ENCODE measurements around the gene ARID3A.

Gene ARID3A

DNA sequence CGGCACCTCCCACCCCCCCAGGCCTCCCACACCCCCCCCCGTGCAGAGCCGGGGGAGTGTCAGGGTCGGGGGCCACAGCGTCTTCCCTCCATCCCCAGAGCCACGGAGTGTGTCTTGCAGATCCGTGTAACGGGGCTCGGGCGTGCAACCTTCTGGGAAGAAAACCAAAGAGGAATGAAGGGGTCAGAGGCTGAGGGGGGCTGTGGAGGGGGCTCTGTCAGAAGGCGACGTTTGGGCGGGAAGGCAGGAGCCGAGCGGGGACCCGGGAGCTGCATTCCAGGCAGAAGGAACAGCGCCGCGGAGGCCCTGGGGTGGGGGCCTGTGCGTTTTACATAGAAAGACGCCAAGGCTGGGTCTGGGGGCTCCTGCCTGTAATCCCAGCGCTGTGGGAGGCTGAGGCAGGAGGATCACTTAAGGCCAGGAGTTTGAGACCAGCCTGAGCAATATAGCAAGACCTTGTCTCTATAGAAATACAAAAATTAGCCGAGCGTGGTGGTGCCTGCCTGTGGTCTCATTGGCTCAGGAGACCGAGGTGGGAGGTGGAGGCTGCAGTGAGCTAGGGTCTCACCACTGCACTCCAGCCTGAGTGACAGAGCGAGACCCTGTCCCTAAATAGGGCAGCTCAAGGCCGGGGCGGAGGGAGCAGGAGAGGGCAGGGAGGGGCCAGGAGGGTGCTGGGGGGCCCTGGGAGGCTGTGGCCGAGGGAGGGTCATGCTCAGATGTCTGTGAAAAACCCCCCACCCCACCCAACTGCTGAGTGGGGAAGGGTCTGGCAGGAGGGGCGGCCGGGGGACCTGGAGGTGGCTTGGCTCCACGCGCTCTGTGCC, 27.8 kb downstream of the ARID3A start:
- Histone ChIP-seq H4K20me1 (ENCODE audit: insufficient read depth, low read length) (no peaks in the 10 kb centered on the region), H3K36me3 (replicated peaks; ENCODE audit: insufficient read depth, low read length) (no peaks in the 10 kb centered on the region), H3K4me3 (ENCODE audit: low read length) (no peak overlapping the region), H3K27ac (ENCODE audit: low read length) (no peak overlapping the region), H2AFZ (ENCODE audit: low read length) (no peak overlapping the region), H3K79me2 (ENCODE audit: low read length) (peaks cover 15% of the 10 kb centered on the region; the same call in 1 of the 2 replicates), H3K9me2 (replicated peaks; ENCODE audit: insufficient read depth, low read length) (no peaks in the 10 kb centered on the region), H3K9me3 (replicated peaks; ENCODE audit: insufficient read depth, low read length) (no peaks in the 10 kb centered on the region), H3K27me3 (replicated peaks; ENCODE audit: insufficient read depth, low read length) (no peaks in the 10 kb centered on the region), H3K9ac (ENCODE audit: low read length) (no peak overlapping the region), H3F3A (ENCODE audit: insufficient read depth, low read length) (no peaks in the 10 kb centered on the region), H3K4me1 (ENCODE audit: low read length) (no peaks in the 10 kb centered on the region), H3K4me2 (ENCODE audit: low read depth, low read length) (no peak overlapping the region)
- DNase-seq = no peak
- no peak for TF ChIP-seq EZH2phosphoT487 (IDR thresholded peaks at IDR 0.05; ENCODE audit: low read length)
- TF ChIP-seq CTCF (IDR thresholded peaks at IDR 0.05; ENCODE audit: low read length) = no peak
- no peak for TF ChIP-seq EZH2 (optimal IDR thresholded peaks at IDR 0.05; ENCODE audit: low read depth, low read length)

GRCh38 chr19:954272-954671, 28.4 kb downstream of the ARID3A start:
- Histone ChIP-seq H3K27me3 (replicated peaks; ENCODE audit: insufficient read depth, low read length) (no peaks in the 10 kb centered on the region), H3K79me2 (ENCODE audit: low read length) (peaks cover 15% of the 10 kb centered on the region; the same call in 1 of the 2 replicates), H3K4me3 (ENCODE audit: low read length) (no peak overlapping the region), H3F3A (ENCODE audit: insufficient read depth, low read length) (no peaks in the 10 kb centered on the region), H3K36me3 (replicated peaks; ENCODE audit: insufficient read depth, low read length) (no peaks in the 10 kb centered on the region), H3K9me2 (replicated peaks; ENCODE audit: insufficient read depth, low read length) (no peaks in the 10 kb centered on the region), H3K4me2 (ENCODE audit: low read depth, low read length) (no peak overlapping the region), H3K4me1 (ENCODE audit: low read length) (no peaks in the 10 kb centered on the region), H4K20me1 (ENCODE audit: insufficient read depth, low read length) (no peaks in the 10 kb centered on the region), H3K27ac (ENCODE audit: low read length) (no peak overlapping the region), H3K9ac (ENCODE audit: low read length) (no peak overlapping the region), H2AFZ (ENCODE audit: low read length) (no peak overlapping the region), H3K9me3 (replicated peaks; ENCODE audit: insufficient read depth, low read length) (no peaks in the 10 kb centered on the region)
- DNase-seq = no peak
- no peak for TF ChIP-seq EZH2 (optimal IDR thresholded peaks at IDR 0.05; ENCODE audit: low read depth, low read length)
- TF ChIP-seq CTCF (IDR thresholded peaks at IDR 0.05; ENCODE audit: low read length) = no peak
- TF ChIP-seq EZH2phosphoT487 (IDR thresholded peaks at IDR 0.05; ENCODE audit: low read length) = no peak

- H3K9me3 ChIP-seq (replicated peaks; ENCODE audit: insufficient read depth, low read length) = no peaks in the 10 kb centered on the region
- H2AFZ ChIP-seq (ENCODE audit: low read length) = no peak overlapping the region
- TF ChIP-seq CTCF (IDR thresholded peaks at IDR 0.05; ENCODE audit: low read length) (no peak), EZH2phosphoT487 (IDR thresholded peaks at IDR 0.05; ENCODE audit: low read length) (no peak), EZH2 (optimal IDR thresholded peaks at IDR 0.05; ENCODE audit: low read depth, low read length) (no peak)
- no peak overlapping the region for H3K4me3 ChIP-seq (ENCODE audit: low read length)
- H3K27me3 ChIP-seq (replicated peaks; ENCODE audit: insufficient read depth, low read length) = no peaks in the 10 kb centered on the region
- DNase-seq = no peak
- no peak overlapping the region for H3K9ac ChIP-seq (ENCODE audit: low read length)
- no peaks in the 10 kb centered on the region for H3F3A ChIP-seq (ENCODE audit: insufficient read depth, low read length)
- H3K36me3 ChIP-seq (replicated peaks; ENCODE audit: insufficient read depth, low read length) = no peaks in the 10 kb centered on the region
- H4K20me1 ChIP-seq (ENCODE audit: insufficient read depth, low read length) = no peaks in the 10 kb centered on the region
- H3K4me1 ChIP-seq (ENCODE audit: low read length) = no peaks in the 10 kb centered on the region
- no peak overlapping the region for H3K4me2 ChIP-seq (ENCODE audit: low read depth, low read length)
- no peaks in the 10 kb centered on the region for H3K9me2 ChIP-seq (replicated peaks; ENCODE audit: insufficient read depth, low read length)
- H3K79me2 ChIP-seq (ENCODE audit: low read length) = peaks cover 15% of the 10 kb centered on the region; the same call in 1 of the 2 replicates
- no peak overlapping the region for H3K27ac ChIP-seq (ENCODE audit: low read length)
These were observed 29.0 kb downstream of the ARID3A start for GRCh38 chr19:954672-955494.

Data from MM.1S (cell line).